ENCODE measurements around the gene HNRNPL. TPM values are rescaled to one million over a fixed set of nuclear protein-coding genes. Genes with fewer than 3 reads are reported as not detected.

The HNRNPL gene
- polyA plus RNA-seq, 2 of the 4 experiments (the other 2 are of a cell fraction): 380 to 487 TPM

DNA sequence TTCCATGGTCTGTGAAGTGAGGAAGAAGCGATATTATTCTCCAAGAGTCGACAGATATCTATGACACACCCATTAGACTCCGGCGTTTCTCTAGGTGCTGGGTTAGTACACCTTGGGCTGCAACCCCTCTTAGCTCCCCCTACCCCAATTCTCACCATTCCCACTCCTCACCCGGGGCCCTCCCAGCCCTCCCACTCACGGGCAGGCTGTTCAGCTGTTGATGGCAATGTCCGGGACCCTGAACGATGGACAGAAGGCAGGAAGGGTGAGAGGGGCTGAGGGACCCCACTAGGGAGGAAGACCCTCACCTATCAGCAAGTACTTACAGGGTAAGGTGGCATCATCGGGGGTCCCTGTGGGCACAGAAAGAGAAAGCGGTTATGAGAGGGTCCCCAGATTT, 46.2 kb downstream of the HNRNPL start:
- 86% methylated on average over 10 of the region's 10 CpGs for WGBS (ENCODE audit: missing lambda C conversion rate)
- Histone ChIP-seq H3K9me3 (no peaks in the 10 kb centered on the region; the same call in 2 of the 3 replicates), H3K4me1 (peaks cover 39% of the 10 kb centered on the region), H3K4me3 (no peak overlapping the region), H3K27ac (peak overlapping the region in 1 of 2 experiments; percentile 9; a peak in 1 of 6 replicates), H3K4me2 (no peak overlapping the region)
- no peak for FAIRE-seq
- no peak for DNase-seq (ENCODE audit: low read depth in 1 of 2, low spot score in 1 of 2)
- POLR2A ChIA-PET: no interaction called here
- CTCF ChIA-PET: interaction anchor here (1.3 to 1.9 kb wide), 4 partner anchors 9 to 84 kb away, joined by 3 to 7 read pairs (median 5); no protein-coding TSS in a partner anchor
- TF ChIP-seq JUNB (IDR thresholded peaks at IDR 0.05) (no peak), BHLHE40 (IDR thresholded peaks at IDR 0.05; ENCODE audit: low read depth, low read length) (no peak), FOSB (CRISPR knock-in tag; IDR thresholded peaks at IDR 0.05) (no peak), HDAC2 (IDR thresholded peaks at IDR 0.05) (no peak)
- no peak for ATAC-seq

DNA sequence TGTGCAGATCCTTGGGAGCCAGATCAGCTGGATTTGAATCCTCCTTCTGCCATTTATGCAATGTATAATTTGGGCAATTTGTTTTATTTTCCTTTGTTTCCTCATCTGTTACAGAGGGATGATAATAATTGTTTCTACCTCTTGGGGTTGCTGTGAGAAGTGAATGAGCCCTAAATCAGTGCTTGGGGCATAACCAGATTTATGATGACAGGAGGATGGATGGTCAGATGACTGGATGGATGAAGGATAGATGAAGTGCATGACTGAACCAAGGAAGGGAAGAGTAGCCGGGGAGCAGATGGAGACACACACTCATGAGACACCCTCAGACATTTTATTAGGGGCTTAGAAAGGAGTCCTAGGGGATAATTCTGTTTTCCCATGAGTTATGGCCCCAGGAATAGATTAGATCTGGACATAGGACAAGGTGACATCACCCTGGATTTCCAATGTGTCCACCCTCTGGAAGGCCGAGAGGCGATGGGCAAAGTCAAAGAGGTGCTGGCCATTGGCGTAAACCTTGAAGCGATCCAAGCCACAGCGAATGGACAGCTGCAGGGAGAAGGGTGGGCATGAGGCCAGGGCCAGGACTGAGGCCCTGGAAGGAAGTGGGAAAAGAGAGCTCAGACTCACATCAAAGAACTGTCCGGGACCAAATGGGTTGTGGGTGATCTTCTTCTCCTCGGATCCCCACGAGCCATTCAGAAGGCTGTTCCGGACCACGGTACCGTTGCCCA, 48.3 kb downstream of the HNRNPL start:
- ChIA-PET CTCF (interaction anchor here (0.7 to 3.2 kb wide), 8 partner anchors 8 to 69 kb away, joined by 3 to 12 read pairs (median 3); partner anchors contain the start of gene LGALS4), POLR2A (interaction anchor here (1.2 kb wide), 1 partner anchor 13 kb away, joined by 3 read pairs; no protein-coding TSS in a partner anchor)
- ATAC-seq: peak in 1 of 2 experiments; percentile 8; a peak in 1 of 6 replicates
- Histone ChIP-seq H3K27ac (peak overlapping the region in 1 of 2 experiments; percentile 14; a peak in 2 of 6 replicates), H3K4me2 (no peak overlapping the region), H3K4me1 (peaks cover 19% of the 10 kb centered on the region), H3K9me3 (no peaks in the 10 kb centered on the region; the same call in 2 of the 3 replicates), H3K4me3 (no peak overlapping the region)
- 91% methylated on average over 12 of the region's 12 CpGs for WGBS (ENCODE audit: missing lambda C conversion rate)
- no peak for DNase-seq (ENCODE audit: low read depth in 1 of 2, low spot score in 1 of 2)
- FAIRE-seq: peak; percentile 96
- TF ChIP-seq MAFK (IDR thresholded peaks at IDR 0.05; ENCODE audit: partially characterized antibody) (no peak), HOXB13 (CRISPR knock-in tag; IDR thresholded peaks at IDR 0.05; ENCODE audit: low read depth) (no peak), CHD2 (IDR thresholded peaks at IDR 0.05; ENCODE audit: low read length, partially characterized antibody) (no peak)
- TF ChIP-seq, protein P1, sequence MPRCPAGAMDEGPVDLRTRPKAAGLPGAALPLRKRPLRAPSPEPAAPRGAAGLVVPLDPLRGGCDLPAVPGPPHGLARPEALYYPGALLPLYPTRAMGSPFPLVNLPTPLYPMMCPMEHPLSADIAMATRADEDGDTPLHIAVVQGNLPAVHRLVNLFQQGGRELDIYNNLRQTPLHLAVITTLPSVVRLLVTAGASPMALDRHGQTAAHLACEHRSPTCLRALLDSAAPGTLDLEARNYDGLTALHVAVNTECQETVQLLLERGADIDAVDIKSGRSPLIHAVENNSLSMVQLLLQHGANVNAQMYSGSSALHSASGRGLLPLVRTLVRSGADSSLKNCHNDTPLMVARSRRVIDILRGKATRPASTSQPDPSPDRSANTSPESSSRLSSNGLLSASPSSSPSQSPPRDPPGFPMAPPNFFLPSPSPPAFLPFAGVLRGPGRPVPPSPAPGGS (IDR thresholded peaks at IDR 0.05): no peak
- TF ChIP-seq, protein P2, sequence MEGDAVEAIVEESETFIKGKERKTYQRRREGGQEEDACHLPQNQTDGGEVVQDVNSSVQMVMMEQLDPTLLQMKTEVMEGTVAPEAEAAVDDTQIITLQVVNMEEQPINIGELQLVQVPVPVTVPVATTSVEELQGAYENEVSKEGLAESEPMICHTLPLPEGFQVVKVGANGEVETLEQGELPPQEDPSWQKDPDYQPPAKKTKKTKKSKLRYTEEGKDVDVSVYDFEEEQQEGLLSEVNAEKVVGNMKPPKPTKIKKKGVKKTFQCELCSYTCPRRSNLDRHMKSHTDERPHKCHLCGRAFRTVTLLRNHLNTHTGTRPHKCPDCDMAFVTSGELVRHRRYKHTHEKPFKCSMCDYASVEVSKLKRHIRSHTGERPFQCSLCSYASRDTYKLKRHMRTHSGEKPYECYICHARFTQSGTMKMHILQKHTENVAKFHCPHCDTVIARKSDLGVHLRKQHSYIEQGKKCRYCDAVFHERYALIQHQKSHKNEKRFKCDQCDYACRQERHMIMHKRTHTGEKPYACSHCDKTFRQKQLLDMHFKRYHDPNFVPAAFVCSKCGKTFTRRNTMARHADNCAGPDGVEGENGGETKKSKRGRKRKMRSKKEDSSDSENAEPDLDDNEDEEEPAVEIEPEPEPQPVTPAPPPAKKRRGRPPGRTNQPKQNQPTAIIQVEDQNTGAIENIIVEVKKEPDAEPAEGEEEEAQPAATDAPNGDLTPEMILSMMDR (IDR thresholded peaks at IDR 0.05): no peak
- TF ChIP-seq, protein P3, sequence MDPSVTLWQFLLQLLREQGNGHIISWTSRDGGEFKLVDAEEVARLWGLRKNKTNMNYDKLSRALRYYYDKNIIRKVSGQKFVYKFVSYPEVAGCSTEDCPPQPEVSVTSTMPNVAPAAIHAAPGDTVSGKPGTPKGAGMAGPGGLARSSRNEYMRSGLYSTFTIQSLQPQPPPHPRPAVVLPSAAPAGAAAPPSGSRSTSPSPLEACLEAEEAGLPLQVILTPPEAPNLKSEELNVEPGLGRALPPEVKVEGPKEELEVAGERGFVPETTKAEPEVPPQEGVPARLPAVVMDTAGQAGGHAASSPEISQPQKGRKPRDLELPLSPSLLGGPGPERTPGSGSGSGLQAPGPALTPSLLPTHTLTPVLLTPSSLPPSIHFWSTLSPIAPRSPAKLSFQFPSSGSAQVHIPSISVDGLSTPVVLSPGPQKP (IDR thresholded peaks at IDR 0.05; ENCODE audit: low read depth, low read length): no peak

DNA sequence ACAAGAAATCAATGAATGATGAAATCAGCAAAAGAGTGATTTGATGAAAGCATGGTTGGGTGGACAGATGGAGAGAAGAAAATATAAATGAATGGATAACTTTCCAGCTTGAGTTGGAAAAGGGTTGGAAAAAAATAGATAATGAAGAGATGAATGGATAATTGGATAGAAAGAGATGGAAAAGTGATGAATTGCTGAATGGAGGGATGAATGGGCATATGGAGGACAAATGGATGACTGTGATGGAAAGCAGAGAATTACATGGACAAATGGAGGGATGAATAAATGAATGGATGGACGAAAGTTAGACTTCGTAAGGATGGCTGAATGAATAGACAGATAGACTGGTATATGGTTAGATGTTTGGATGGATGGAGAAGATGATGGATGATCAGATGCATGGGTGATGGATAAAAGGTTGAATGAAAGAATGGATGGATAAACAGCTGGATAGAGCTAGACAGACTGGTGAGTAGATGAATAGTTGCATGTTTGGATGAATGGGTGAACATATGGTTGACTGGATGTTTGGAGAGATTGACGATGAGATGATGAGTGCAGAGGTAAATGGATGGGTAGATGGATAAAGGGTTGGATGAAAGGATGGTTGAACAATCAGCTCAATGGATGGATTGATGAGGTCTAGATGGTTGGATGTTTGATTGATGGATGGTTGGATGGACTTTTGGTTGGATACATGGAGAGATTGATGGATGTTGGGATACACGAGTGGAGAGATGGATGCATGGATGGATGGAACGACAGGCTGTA, 49.0 kb downstream of the HNRNPL start:
- TF ChIP-seq HOXA7 (CRISPR knock-in tag; IDR thresholded peaks at IDR 0.05) (no peak), EHMT2 (IDR thresholded peaks at IDR 0.05; ENCODE audit: low read depth) (no peak; the same call in 1 of the 2 replicates)
- TF ChIP-seq, protein P4, sequence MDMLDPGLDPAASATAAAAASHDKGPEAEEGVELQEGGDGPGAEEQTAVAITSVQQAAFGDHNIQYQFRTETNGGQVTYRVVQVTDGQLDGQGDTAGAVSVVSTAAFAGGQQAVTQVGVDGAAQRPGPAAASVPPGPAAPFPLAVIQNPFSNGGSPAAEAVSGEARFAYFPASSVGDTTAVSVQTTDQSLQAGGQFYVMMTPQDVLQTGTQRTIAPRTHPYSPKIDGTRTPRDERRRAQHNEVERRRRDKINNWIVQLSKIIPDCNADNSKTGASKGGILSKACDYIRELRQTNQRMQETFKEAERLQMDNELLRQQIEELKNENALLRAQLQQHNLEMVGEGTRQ (IDR thresholded peaks at IDR 0.05): no peak
- Histone ChIP-seq H3K4me3 (no peak overlapping the region), H3K27ac (peak overlapping the region; percentile 79 to 81; a peak in 4 of 6 replicates), H3K9me3 (no peaks in the 10 kb centered on the region; the same call in 2 of the 3 replicates), H3K4me1 (peaks cover 18% of the 10 kb centered on the region), H3K4me2 (no peak overlapping the region)
- ATAC-seq (no peak), FAIRE-seq (peak; percentile 76), DNase-seq (ENCODE audit: low read depth in 1 of 2, low spot score in 1 of 2) (no peak)
- POLR2A ChIA-PET: interaction anchor here (2.1 kb wide), 1 partner anchor 31 kb away, joined by 8 read pairs; the partner anchor contains the start of gene ECH1
- WGBS (ENCODE audit: missing lambda C conversion rate): 82% methylated on average over 5 of the region's 5 CpGs
- CTCF ChIA-PET: interaction anchor here (0.6 to 3.2 kb wide), 15 partner anchors 9 to 398 kb away, joined by 3 to 12 read pairs (median 4); partner anchors contain the start of genes FAM98C and LGALS4

All from A549 (cell line).